WTC11 (cell line): Measurements from ENCODE around the gene ATN1. TPM values are rescaled to one million over a fixed set of nuclear protein-coding genes. Genes with fewer than 3 reads are reported as not detected.

Source experiments
- ATAC-seq: fragments of 200-7000 bp; cut with Tn5 transposase; 2 replicates; pipeline ENCODE4 v1.10.0; 2021; ENCODE audit warnings: mild to moderate bottlenecking, moderate library complexity
- CTCF ChIA-PET: fragments of 300-600 bp; sonication (Branson Sonifier 250); formaldehyde crosslinking; loops from one replicate; lab custom pipeline; 2021; ENCODE audit warnings: antibody characterized with exemption; lab: Charles Lee
- POLR2A ChIA-PET: fragments of 350-600 bp; sonication (Branson Sonifier 250); formaldehyde crosslinking; loops from one replicate; lab custom pipeline; 2021; ENCODE audit warnings: antibody characterized with exemption; lab: Charles Lee
- DNase-seq: peaks from one replicate; pipeline ENCODE4 v3.0.0; 2021; ENCODE audit warnings: low spot score
- H3K27ac Mint-ChIP-seq: 2 replicates; pipeline ENCODE4 v1.8.0; 2021; ENCODE audit warnings: mixed read lengths
- H3K27me3 Mint-ChIP-seq: 2 replicates; pipeline ENCODE4 v1.8.0; 2021; ENCODE audit warnings: low read depth, mild to moderate bottlenecking, moderate library complexity, mixed read lengths
- H3K36me3 Mint-ChIP-seq: 2 replicates; pipeline ENCODE4 v1.8.0; 2021; ENCODE audit warnings: mixed read lengths
- H3K4me1 Mint-ChIP-seq: 2 replicates; pipeline ENCODE4 v1.8.0; 2022; ENCODE audit warnings: mixed read lengths
- H3K4me3 Mint-ChIP-seq: 2 replicates; pipeline ENCODE4 v1.8.0; 2021; ENCODE audit warnings: mild to moderate bottlenecking, moderate library complexity, mixed read lengths
- H3K9me3 Mint-ChIP-seq: 2 replicates; pipeline ENCODE4 v1.8.0; 2021; ENCODE audit warnings: mixed read lengths
- AR ChIP-seq: fragments of 250-450 bp; sonication (Bioruptor Pico); IDR thresholded peaks from 2 replicates; pipeline ENCODE4 v1.9.0; 2021; ENCODE audit warnings: mild to moderate bottlenecking
- CBFB ChIP-seq: sonication (generic); formaldehyde crosslinking; IDR thresholded peaks from 2 replicates; pipeline ENCODE4 v1.8.1; 2022; ENCODE audit warnings: mild to moderate bottlenecking, low read depth, missing genetic modification reagents
- E2F1 ChIP-seq: sonication (generic); formaldehyde crosslinking; IDR thresholded peaks from 2 replicates; pipeline ENCODE4 v1.8.0; 2022; ENCODE audit warnings: mild to moderate bottlenecking, missing genetic modification reagents
- ELF4 ChIP-seq: sonication (generic); formaldehyde crosslinking; IDR thresholded peaks from 2 replicates; pipeline ENCODE4 v1.8.1; 2022; ENCODE audit warnings: low read depth, mild to moderate bottlenecking, moderate library complexity, missing genetic modification reagents
- EMX1 ChIP-seq: fragments of 250-450 bp; sonication (Bioruptor Pico); IDR thresholded peaks from 2 replicates; pipeline ENCODE4 v1.8.0; 2021; ENCODE audit warnings: mild to moderate bottlenecking
- ETV6 ChIP-seq: sonication (generic); formaldehyde crosslinking; IDR thresholded peaks from 2 replicates; pipeline ENCODE4 v1.8.1; 2022; ENCODE audit warnings: mild to moderate bottlenecking, missing genetic modification reagents
- GRHL2 ChIP-seq: fragments of 250-450 bp; sonication (Bioruptor Pico); IDR thresholded peaks from 2 replicates; pipeline ENCODE4 v1.8.0; 2022; ENCODE audit warnings: mild to moderate bottlenecking, moderate library complexity; ENCODE audit not compliant: insufficient replicate concordance, severe bottlenecking
- HMGA2 ChIP-seq: fragments of 250-450 bp; sonication (Bioruptor Pico); IDR thresholded peaks from 2 replicates; pipeline ENCODE4 v1.4.0; 2021; ENCODE audit warnings: mild to moderate bottlenecking, moderate library complexity
- JUN ChIP-seq: sonication (generic); formaldehyde crosslinking; IDR thresholded peaks from 2 replicates; pipeline ENCODE4 v1.8.0; 2023; ENCODE audit warnings: mild to moderate bottlenecking, missing genetic modification reagents
- NR1H2 ChIP-seq: sonication (generic); formaldehyde crosslinking; IDR thresholded peaks from 2 replicates; pipeline ENCODE4 v1.9.0; 2021; ENCODE audit warnings: mild to moderate bottlenecking, moderate library complexity, missing genetic modification reagents
- NR3C1 ChIP-seq: sonication (generic); formaldehyde crosslinking; conservative IDR thresholded peaks from 2 replicates; pipeline ENCODE4 v1.8.1; 2023; ENCODE audit warnings: low read depth, mild to moderate bottlenecking, missing genetic modification reagents
- ZNF121 ChIP-seq: sonication (generic); formaldehyde crosslinking; IDR thresholded peaks from 2 replicates; pipeline ENCODE4 v1.8.0; 2023; ENCODE audit warnings: missing genetic modification reagents
- ZNF219 ChIP-seq: sonication (generic); formaldehyde crosslinking; IDR thresholded peaks from 2 replicates; pipeline ENCODE4 v1.8.0; 2023; ENCODE audit warnings: missing genetic modification reagents, mild to moderate bottlenecking, borderline replicate concordance
- ZNF425 ChIP-seq: fragments of 250-450 bp; sonication (Bioruptor Pico); conservative IDR thresholded peaks from 2 replicates; pipeline ENCODE4 v1.9.0; 2021; ENCODE audit warnings: mild to moderate bottlenecking
- ZNF532 ChIP-seq: fragments of 250-450 bp; sonication (Bioruptor Pico); IDR thresholded peaks from 2 replicates; pipeline ENCODE4 v1.9.0; 2021; ENCODE audit warnings: mild to moderate bottlenecking, borderline replicate concordance
- ZSCAN18 ChIP-seq: fragments of 250-450 bp; sonication (Bioruptor Pico); IDR thresholded peaks from 2 replicates; pipeline ENCODE4 v2.1.2; 2022; ENCODE audit warnings: mild to moderate bottlenecking, moderate library complexity
- total RNA-seq: library from RNA; stranded (reverse); gene quantifications from 3 replicates; pipeline ENCODE4 v1.2.3, GENCODE V29; 2021

The ATN1 gene
- total RNA-seq, 1 experiment from 2014 or later: 87.1 TPM

- no peak for TF ChIP-seq NR3C1 (CRISPR knock-in tag)
- TF ChIP-seq ZNF219 (CRISPR knock-in tag): no peak
- no peak for TF ChIP-seq JUN (CRISPR knock-in tag)
- no peak for TF ChIP-seq ZNF532 (CRISPR knock-in tag)
- no peak for TF ChIP-seq NR1H2 (CRISPR knock-in tag)
- TF ChIP-seq ZNF121 (CRISPR knock-in tag): no peak
- no peak for TF ChIP-seq AR
- no peak for TF ChIP-seq GRHL2 (CRISPR knock-in tag)
- TF ChIP-seq ZNF425 (CRISPR knock-in tag): no peak
- TF ChIP-seq E2F1 (CRISPR knock-in tag): no peak
- TF ChIP-seq ELF4: no peak
- TF ChIP-seq CBFB (CRISPR knock-in tag): no peak
- TF ChIP-seq ZSCAN18 (CRISPR knock-in tag): no peak
- TF ChIP-seq HMGA2 (CRISPR knock-in tag): no peak
- no peak for TF ChIP-seq ETV6 (CRISPR knock-in tag)
- TF ChIP-seq EMX1: no peak
- H3K4me1 Mint-ChIP-seq: peaks cover 39% of the 10 kb centered on the region
- ChIA-PET CTCF (interaction anchor here (2.5 to 9.1 kb wide), 3 partner anchors 9 to 47 kb away, joined by 13 to 45 read pairs (median 13); partner anchors contain the start of gene SPSB2), POLR2A (interaction anchor here (0.6 to 0.8 kb wide), 2 partner anchors 9 to 47 kb away, joined by 4 read pairs; no protein-coding TSS in a partner anchor)
- H3K4me3 Mint-ChIP-seq: peak overlapping the region; percentile 97; the same call in 1 of the 2 replicates
- peaks cover 8% of the 10 kb centered on the region for H3K27me3 Mint-ChIP-seq
- peaks cover 39% of the 10 kb centered on the region for H3K36me3 Mint-ChIP-seq
- ATAC-seq (no peak), DNase-seq (no peak)
- H3K27ac Mint-ChIP-seq: no peak overlapping the region; the same call in 1 of the 2 replicates
- H3K9me3 Mint-ChIP-seq: no peaks in the 10 kb centered on the region
These were observed 11.1 kb upstream of the ATN1 start for GRCh38 chr12:6916426-6917200.
